Effector CD4-positive, alpha-beta T cell (primary cell): ENCODE measurements around the gene SETMAR.
"Not testable (repeated sequence)": the region's sequence is repeated elsewhere in the genome, so short reads cannot be mapped to it uniquely, and the experiment has no call there.

Experiments used
- DNase-seq: peaks from one replicate; pipeline ENCODE4 v3.0.0-alpha.2; 2020

Gene SETMAR

GRCh38 chr3:4314688-4315087 lies 11.5 kb downstream of the SETMAR start:
- DNase-seq = no peak

GRCh38 chr3:4320096-4320911 lies 17.1 kb downstream of the SETMAR start:
- DNase-seq = no peak

- no peak for DNase-seq
Observed at GRCh38 chr3:4321732-4322131, 18.6 kb downstream of the SETMAR start.

- DNase-seq = no peak
Observed at GRCh38 chr3:4322635-4323034, 19.5 kb downstream of the SETMAR start.

GRCh38 chr3:4323246-4324027 lies 20.3 kb downstream of the SETMAR start:
- DNase-seq = no peak

GRCh38 chr3:4326868-4327267 lies 23.7 kb downstream of the SETMAR start:
- DNase-seq = no peak

- not testable (repeated sequence) for DNase-seq
Observed at GRCh38 chr3:4329806-4330205, 26.6 kb downstream of the SETMAR start.

GRCh38 chr3:4332111-4332510 lies 28.9 kb downstream of the SETMAR start:
- DNase-seq = no peak

- no peak for DNase-seq
Observed at GRCh38 chr3:4332574-4332973, 29.4 kb downstream of the SETMAR start.

GRCh38 chr3:4332991-4333390 lies 29.8 kb downstream of the SETMAR start:
- DNase-seq = no peak

GRCh38 chr3:4334548-4334947 lies 31.4 kb downstream of the SETMAR start:
- no peak for DNase-seq

- DNase-seq = no peak
Observed at GRCh38 chr3:4335840-4336562, 32.8 kb downstream of the SETMAR start.

GRCh38 chr3:4336850-4337546 lies 33.8 kb downstream of the SETMAR start:
- DNase-seq = no peak

GRCh38 chr3:4338751-4339150 lies 35.6 kb downstream of the SETMAR start:
- DNase-seq = no peak

- DNase-seq = no peak
Observed at GRCh38 chr3:4340077-4340410, 36.9 kb downstream of the SETMAR start.

GRCh38 chr3:4340411-4341335 lies 37.5 kb downstream of the SETMAR start:
- DNase-seq = no peak

GRCh38 chr3:4341336-4341675 lies 38.1 kb downstream of the SETMAR start:
- no peak for DNase-seq

GRCh38 chr3:4343258-4343657 lies 40.1 kb downstream of the SETMAR start:
- DNase-seq = no peak

- DNase-seq = peak; percentile 31
Observed at GRCh38 chr3:4350789-4351163, 47.6 kb downstream of the SETMAR start.

- no peak for DNase-seq
Observed at GRCh38 chr3:4351164-4351855, 48.1 kb downstream of the SETMAR start.

GRCh38 chr3:4351872-4352271 lies 48.7 kb downstream of the SETMAR start:
- DNase-seq = no peak
